ENCODE data around the gene SPINT2.
A peak's percentile ranks its signal among the peaks of the same experiment; 100 is the strongest.
"Not testable (repeated sequence)": the region's sequence is repeated elsewhere in the genome, so short reads cannot be mapped to it uniquely, and the experiment has no call there.

SPINT2 gene

DNA sequence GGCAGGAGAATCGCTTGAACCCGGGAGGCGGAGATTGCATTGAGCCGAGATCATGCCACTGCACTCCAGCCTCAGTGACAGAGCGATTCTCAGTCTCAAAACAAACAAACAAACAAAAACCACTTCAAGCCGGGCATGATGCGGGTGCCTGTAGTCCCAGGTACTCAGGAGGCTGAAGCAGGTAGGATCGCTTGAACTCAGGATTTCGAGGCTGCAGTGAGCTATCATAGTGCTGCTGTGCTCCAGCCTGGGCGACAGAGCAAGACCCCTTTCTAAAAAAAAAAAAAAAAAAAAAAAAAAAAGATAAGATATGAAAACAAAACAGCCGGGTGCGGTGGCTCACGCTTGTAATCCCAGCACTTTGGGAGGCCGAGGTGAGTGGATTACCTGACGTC lies 21.1 kb upstream of the SPINT2 start:
- no peak for DNase-seq

- DNase-seq: no peak
These were observed 18.4 kb upstream of the SPINT2 start for GRCh38 chr19:38245826-38246498.

DNA sequence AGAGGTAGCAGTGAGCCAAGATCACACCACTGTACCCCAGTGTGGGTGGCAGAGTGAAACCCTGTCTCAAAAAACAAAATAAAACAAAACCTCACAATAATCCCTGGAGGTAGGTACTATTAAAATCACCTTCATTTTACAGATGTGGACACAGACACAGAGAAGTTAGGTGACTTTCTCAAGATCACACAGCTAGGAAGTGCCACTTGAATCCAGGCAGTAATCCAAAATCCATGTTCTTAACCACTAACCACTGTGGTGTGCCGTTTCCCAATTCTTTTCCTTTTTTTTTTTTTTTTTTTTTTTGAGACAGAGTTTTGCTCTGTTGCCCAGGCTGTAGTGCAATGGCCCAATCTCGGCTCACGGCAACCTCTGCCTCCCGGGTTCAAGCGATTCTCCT lies 17.2 kb upstream of the SPINT2 start:
- no peak for DNase-seq

DNA sequence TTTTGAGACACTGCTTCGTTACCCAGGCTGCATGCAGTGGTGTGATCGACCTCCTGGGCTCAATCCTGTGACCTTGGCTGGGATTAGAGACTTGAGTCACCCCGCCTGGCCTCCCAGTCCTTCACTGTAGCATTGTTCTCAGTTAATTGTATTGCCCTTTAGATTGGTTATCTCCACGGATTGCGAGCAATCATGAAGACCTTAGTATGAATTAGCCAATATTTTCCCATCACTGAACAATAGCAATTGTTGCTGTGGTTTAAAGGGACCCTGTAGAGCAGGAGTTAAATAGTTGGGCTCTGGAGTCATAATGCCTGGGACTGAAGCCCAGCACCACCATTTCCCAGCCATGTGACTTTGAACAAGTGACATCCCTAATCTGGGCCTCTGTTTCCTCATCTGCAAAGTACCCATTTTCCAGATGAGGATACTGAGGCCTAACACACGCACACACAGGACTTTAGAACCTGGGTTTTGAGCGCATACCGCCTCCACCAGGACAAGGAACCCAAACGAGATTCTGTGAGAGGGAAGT lies 16.6 kb upstream of the SPINT2 start:
- DNase-seq: peak; percentile 58

DNA sequence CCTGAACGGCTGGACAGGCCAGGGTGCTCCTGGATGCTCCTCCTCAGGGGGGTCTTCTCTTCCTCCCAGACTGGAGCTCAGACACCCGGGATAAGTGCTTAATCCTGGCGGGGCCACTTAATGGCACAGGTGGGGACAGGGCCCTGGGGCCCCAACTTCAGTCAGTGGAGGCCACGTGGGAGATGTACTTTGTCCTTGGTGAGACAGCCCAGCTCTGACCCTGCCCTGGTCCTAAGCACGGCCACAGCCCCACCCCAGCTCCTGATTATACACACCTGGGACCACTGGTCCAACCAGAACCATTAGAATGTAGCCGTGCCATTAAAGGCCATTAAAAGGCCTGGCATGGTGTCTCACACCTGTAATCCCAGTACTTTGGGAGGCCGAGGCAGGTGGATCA lies 16.0 kb upstream of the SPINT2 start:
- DNase-seq: no peak

GRCh38 chr19:38250428-38250820 lies 13.9 kb upstream of the SPINT2 start:
- DNase-seq: no peak

DNA sequence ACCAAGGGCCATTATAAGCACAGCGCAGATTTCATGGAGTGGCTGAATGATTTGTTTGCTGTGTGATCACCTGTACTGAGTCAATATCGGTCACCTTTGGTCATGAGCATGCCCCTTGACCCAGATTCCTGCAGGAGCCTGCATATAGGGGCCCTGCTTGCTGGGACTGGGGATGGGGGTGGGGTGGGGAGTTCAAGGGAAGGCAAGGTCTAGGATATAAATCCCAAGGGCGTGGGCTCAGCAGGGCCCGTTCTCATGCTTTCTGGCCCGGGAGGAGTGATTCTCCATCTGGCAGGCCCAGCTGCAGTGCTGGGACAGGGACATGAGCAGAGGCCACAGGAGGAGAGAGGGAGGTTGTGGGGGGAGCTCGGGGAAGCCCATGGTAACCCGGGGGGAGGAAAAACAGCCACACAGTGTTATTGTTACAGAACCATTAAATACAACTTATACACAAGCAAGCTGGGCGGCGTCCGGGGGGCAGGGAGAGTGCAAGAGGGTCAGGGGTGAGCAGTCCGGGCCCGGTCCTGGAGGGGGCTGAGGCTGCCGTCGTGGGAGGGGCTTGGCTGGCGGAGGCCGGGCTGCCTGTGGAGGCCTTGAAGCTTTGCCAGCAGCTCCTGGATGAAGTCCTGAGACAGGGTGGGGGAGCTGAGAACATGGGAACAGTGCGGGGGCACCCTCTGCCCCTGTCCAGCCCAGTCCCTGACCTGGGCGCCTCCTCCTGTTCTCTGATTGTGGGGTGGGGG lies 13.4 kb upstream of the SPINT2 start:
- DNase-seq: no peak

DNA sequence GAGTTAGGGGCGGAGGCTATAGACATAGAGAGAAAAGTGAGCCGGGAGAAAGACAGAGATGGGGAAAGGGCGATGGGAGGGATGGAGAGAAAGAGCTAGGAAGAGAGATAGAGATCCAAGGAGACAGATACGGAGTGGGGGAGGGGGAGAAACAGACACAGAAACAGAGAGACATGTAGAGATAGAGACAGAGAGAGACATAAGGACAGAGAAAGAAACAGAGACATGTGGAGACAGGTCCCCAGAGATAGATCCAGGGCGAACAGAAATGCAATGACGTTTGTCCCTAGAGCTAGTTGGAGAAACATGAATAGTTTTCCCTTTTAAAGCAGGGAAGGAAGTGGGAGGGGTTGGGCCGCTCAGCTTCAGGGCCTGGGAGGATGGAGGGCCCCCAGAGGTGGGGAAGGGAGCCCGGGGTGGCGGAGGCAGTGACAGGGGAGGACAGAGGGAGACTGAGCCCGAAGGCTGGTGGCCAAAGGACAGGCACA lies 12.8 kb upstream of the SPINT2 start:
- no peak for DNase-seq

DNA sequence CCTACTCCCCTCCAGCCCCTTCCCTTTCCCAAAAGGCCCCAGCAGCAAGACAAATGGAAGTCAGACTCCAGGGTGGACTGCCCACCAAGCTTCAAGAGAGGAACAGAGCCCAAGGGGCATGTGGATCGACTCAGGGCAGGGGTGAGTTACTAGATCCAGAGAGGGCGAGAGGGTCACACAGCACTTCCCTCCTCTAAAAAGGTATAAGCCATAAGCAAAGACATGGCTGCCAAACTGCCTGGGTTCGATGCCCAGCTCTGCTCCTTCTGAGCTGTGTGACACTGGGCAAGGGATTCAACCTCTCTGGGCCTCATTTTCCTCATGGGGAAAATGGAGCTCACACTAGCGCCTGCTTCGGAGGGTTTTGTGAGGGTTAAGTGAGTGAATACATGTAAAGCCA lies 12.0 kb upstream of the SPINT2 start:
- DNase-seq: no peak

GRCh38 chr19:38252941-38253691 lies 11.3 kb upstream of the SPINT2 start:
- DNase-seq: peak; percentile 71

GRCh38 chr19:38253788-38254187 lies 10.6 kb upstream of the SPINT2 start:
- DNase-seq: no peak

DNA sequence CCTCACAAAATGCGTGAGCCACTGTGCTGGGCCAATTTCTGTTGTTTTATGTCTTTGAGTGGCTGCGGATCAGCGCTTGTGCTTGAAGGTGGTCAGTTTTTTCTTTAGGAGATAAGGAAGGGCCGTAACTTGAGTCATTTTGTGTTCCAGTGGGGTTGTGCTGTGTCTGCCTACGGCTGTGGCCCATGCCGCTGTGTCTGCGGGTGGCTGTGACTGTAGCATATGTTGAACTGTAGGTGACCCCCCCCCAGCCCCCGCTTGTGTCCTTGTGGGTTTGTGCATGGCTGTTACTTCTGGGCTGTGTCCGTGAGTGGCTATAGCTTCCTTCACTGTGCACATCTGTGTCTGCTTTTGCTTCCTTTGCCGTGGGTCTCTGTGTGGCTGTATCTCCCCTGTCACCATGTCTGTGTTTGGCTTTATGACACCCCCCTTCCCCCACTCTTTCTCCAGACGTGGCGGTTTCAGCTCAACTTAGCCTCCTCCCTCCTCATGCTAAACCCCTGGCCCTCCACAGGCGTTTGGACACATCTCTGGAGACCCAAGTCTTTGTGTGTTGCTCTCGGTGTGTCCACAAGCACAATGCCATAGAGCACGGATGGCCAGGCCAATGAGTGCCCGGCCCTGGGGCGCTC lies 8.9 kb upstream of the SPINT2 start:
- no peak for DNase-seq

DNA sequence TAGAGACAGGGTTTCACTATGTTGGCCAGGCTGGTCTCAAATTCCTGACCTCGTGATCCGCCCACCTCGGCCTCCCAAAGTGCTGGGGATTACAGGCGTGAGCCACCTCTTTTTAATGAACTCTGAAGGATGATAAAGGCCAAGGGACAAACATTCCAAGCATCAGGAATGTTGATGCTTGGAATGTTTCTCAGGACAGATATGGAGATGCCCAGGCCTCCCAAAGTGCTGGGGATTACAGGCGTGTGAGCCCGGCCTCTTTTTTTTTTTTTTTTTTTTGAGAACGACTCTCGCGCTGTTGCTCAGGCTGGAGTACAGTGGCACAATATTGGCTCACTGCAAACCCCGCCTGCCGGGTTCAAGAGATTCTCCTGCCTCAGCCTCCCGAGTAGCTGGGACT lies 2.4 kb upstream of the SPINT2 start:
- not testable (repeated sequence) for DNase-seq

DNA sequence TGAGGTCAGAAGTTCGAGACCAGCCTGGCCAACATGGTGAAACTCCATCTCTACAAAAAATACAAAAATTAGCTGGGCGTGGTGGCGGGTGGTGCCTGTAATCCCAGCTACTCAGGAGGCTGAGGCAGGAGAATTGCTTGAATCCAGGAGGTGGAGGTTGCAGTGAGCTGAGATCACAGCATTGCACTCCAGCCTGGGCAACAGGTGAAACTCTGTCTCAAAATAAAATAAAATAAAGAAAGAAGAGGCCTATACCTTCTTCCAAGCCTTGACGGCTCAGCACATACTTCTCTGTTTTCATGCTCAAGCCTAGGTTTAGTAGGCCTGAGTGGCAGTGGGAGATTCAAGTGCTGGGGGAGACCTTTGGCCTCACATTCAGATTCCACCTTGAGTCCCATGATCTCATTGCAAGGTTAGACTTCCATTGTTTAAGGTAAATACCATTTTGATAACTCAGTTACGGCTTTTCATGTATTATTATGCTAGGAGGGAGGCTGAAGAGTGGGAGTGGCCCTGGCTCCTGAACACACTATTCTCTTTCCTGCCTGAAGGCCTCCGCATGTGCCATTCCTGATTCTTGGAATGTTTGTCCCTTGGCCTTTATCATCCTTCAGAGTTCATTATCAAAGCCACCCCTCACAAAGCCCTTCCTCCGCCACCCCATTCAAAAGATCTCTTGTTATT lies 1.6 kb upstream of the SPINT2 start:
- DNase-seq: no peak

DNA sequence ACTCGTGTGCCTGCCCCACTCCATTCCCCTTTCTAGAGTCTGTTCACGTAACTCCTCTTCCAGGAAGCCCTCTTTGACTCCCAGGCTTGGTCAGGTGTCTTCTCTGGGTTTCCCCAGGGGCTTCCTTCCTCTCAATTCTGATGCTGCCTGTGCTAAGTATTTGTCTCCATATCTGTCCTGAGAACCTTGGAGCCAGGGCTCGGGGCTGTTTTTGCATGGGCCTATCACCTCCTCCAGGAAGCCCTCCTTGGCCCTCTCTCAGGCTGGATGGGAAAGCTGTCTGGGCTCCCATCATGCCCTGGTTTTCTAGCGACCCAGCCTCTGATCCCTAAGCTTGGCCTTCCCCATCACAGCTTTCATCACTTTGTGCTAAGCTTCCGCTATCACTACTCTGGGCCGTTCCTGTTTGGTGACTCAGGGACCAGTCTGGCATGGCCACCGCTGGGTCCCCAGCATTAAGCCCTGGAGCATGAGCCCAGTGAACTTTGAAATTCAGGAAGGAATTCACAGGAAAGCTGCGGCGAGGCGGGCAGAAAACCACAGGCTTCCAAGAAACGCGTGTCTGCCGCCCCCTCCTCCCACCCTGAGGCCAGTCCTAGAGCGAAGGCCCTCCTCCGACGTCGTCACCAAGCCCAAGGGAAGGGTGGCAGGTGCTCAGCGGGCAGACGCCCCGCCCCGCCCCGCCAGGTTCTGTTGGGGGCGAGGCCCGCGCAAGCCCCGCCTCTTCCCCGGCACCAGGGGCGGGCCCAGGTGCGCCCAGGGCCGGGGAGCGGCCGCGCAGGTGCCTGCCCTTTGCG lies 486 bp upstream of the SPINT2 start:
- peak; percentile 99 for DNase-seq

GRCh38 chr19:38265213-38265861 lies 964 bp downstream of the SPINT2 start:
- no peak for DNase-seq

DNA sequence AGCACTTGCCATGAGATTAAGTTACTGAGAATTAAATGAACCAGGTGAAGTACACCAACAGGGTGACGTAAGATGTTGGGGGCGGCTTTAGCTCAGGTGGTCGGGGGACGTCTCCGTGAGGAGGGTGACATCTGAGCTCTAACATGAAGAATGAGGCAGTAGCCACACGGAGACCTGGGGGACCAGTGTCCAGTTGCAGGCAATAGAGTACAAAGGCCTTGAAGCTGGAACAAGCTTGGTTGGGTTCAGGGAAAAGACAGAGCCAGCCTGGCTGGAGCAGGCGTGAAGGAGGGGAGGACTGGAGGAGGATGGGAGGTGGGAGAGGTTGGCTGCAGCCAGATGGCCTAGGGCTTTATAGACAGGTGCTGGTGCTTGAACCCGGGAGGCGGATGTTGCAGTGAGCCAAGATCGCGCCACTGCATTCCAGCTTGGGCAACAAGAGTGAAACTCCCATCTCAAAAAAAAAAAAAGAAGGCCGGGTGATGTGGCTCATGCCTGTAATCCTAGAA lies 1.6 kb downstream of the SPINT2 start:
- DNase-seq: no peak

- DNase-seq: peak; percentile 86
These were observed 2.7 kb downstream of the SPINT2 start for GRCh38 chr19:38266981-38267597.

GRCh38 chr19:38267761-38268483 lies 3.5 kb downstream of the SPINT2 start:
- no peak for DNase-seq

DNA sequence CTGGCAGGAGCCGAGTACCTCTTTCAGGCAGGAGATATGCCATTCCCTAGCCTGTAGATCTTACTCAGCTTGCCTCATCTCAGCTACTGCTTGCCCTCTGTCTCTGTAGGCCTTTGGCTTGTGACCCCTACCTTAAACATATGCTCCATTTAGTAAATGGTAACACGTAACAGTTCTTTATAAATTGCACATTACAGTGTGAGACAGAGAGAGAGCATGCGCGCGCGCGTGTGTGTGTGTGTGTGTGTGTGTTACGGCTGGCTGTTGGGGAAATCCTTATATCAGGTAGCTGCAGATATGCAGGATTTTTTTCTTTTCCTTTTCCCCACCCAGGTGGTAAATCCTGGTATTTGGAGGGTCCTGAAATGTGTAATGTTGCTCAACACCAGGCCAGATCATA lies 4.2 kb downstream of the SPINT2 start:
- DNase-seq: peak; percentile 55

Measured in islet precursor cell (in vitro differentiated cells).